NCI-H345 treated with DMSO at 0.1 percent for 48 hours (cell line): ENCODE measurements around the gene GASK1B.

ENCODE experiments used
- DNase-seq: peaks from one replicate; lab custom pipeline; 2025; ENCODE audit not compliant: unreplicated experiment; lab: John Stamatoyannopoulos, UW

Gene GASK1B

DNA sequence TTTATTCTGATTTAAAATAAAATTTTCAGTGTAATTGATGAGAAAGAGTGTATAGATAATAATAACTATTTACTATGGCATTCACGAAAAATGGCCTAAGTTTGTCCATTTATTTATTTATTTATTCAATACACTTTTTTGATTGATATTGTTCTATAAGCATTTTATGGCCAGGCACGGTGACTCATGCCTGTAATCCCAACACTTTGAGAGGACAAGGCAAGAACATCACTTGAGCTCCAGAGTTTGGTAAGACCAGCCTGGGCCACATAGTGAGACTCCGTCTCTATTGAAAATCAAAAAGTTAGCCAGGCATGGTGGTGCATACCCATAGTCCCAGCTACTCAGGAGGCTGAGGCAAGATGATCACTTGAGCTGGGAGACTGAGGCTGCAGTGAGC is 25.7 kb downstream of the GASK1B start:
- DNase-seq: no peak

- DNase-seq: no peak
Measured at GRCh38 chr4:158146736-158147135, 26.1 kb downstream of the GASK1B start.

- DNase-seq: no peak
Measured at GRCh38 chr4:158139086-158139485, 33.7 kb downstream of the GASK1B start.

DNA sequence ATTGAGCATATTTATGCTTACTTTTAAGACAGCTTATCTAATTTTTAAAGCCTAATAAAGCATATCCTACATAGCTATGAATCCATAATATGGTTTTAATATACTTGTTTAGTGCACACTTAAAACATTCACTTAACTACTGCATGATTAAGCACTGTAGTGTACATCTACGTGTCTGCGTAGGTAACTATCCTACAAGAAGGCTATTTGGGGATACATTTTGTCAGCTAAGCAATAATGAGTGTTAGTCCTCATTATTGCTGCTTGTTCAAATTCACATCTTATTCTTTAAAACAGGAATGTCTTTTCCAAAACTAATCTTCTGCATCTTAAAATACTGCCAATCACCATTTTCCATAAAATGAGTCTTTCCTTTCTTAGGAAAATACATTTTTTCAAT is 38.6 kb downstream of the GASK1B start:
- DNase-seq: no peak

DNA sequence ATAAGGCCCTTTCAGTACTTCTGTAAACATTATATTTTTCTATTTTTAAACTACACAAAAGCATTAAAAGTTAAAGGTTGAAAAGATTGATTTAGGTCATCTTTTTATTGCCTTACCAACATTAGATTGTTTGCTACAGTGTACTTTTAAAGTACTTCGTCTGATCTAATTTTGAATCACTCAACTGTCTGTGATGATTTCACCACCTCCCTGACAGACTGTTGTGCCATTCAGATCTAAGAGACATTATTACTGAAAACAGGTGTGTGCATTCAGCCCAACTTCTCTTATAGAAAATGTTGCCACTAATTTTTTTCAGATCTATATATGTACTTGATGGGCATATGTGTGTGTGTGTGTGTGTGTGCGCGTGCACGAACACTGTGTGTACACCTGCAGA is 39.3 kb downstream of the GASK1B start:
- no peak for DNase-seq

- DNase-seq: no peak
Measured at GRCh38 chr4:158131027-158131426, 41.8 kb downstream of the GASK1B start.

DNA sequence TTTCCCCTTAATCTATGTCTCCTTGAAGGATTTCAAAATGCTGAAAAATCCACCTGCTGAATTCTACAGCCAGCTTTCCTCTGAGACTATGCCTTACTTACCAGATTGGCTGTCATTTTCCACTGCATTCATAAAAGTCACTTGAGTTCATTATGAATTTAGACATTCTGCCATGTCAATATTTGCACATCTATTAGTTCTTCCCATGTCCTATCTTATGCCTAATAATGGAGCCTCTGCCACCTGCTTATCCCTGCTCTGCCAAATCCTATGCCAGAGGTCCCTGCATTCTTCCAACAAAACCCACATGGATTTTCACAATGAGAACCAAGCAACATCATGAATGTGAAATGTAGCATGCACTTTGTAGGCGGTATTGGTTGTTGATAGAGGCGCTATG is 42.6 kb downstream of the GASK1B start:
- DNase-seq: no peak

DNA sequence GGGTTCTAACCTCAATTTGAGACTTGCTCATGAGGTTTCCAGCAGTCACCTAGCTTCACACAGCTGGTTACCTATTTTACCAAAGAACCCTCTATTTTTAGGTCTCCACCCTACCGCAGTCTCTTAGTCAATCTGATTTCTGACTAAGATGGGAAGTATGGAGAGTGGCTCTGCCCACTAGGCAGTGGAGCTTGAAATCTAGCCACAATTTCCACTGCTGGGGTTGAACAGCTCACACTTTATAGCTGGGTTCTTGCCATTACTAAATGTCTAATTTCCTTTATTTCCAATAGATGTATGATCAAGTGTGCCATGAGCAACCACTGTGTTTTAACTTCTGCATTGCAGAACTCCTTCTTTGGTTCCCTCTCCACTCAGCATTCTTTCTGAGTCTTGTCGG is 43.1 kb downstream of the GASK1B start:
- DNase-seq: no peak

DNA sequence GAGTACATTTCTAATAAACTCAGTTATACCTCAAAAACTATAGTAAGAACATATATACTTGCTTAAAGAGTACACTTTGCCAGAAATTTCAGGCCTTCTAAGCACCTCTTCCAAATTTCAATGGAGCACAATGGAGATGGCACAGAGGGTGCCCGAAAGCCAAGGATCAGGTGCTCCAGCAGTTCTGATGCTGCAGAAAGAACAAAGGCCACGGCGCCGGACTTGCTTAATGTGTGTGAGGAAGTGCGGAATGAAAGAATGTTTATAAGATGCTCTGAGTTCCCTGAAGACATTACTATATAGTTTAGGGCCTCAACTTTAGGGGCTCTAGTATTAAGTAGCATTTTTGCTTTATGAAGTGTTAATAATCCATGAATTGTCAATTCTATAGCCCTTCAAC is 44.3 kb downstream of the GASK1B start:
- DNase-seq: no peak

DNA sequence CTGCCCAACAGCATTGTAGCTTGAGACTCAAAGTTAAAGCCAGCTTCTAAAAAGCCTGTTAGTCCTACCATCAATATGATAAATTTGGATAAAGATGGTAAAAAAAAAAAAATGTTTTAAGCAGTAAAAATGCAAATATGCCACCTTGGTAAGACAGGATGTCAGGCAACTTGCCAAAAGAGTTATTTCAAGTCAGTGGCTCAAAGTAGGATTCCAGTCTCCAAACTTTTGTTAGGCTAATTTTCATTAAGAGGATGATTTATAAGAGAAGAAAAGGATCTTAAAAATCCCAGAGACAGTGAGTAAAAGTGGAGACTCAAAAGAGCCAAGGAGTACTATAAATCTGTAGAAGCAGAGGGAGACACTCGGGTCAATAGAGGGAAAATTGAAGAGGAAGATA is 47.5 kb downstream of the GASK1B start:
- no peak for DNase-seq
